Endodermal cell (in vitro differentiated cells): ENCODE measurements around the gene ANO1. TPM values are rescaled to one million over a fixed set of nuclear protein-coding genes. Genes with fewer than 3 reads are reported as not detected.

Experiments used
- DNase-seq: peaks from one replicate; pipeline ENCODE4 v3.0.0-alpha.2; 2017
- H3K27ac ChIP-seq: 2 replicates; pipeline ENCODE4 v1.5.1; 2013; ENCODE audit warnings: mild to moderate bottlenecking, low read depth, low read length, moderate library complexity
- H3K27me3 ChIP-seq: 2 replicates; pipeline ENCODE4 v1.6.1; 2013; ENCODE audit warnings: mild to moderate bottlenecking, low read length, moderate library complexity; ENCODE audit not compliant: insufficient read depth, control insufficient read depth, poor library complexity, severe bottlenecking
- H3K36me3 ChIP-seq: 2 replicates; pipeline ENCODE4 v1.7.0; 2013; ENCODE audit warnings: mild to moderate bottlenecking, low read length, moderate library complexity; ENCODE audit not compliant: control insufficient read depth, insufficient read depth
- H3K4me1 ChIP-seq: one replicate; pipeline ENCODE4 v1.7.0; 2013; ENCODE audit warnings: low read length; ENCODE audit not compliant: control insufficient read depth, insufficient read depth
- H3K4me3 ChIP-seq: 2 replicates; pipeline ENCODE4 v1.5.1; 2013; ENCODE audit warnings: mild to moderate bottlenecking, low read length, moderate library complexity
- H3K9ac ChIP-seq: 2 replicates; pipeline ENCODE4 v1.6.1; 2013; ENCODE audit warnings: mild to moderate bottlenecking, low read length, moderate library complexity; ENCODE audit not compliant: poor library complexity, severe bottlenecking; ENCODE audit errors: extremely low read depth
- H3K9me3 ChIP-seq: 2 replicates; pipeline ENCODE4 v1.6.1; 2013; ENCODE audit warnings: mild to moderate bottlenecking, low read length, moderate library complexity; ENCODE audit not compliant: control insufficient read depth
- H3K27ac Mint-ChIP-seq: 2 replicates; pipeline ENCODE4 v1.8.0; 2020; ENCODE audit warnings: mixed read lengths
- H3K27me3 Mint-ChIP-seq: 2 replicates; pipeline ENCODE4 v1.8.0; 2021; ENCODE audit warnings: mild to moderate bottlenecking, mixed read lengths; ENCODE audit not compliant: insufficient read depth
- H3K36me3 Mint-ChIP-seq: 2 replicates; pipeline ENCODE4 v1.8.0; 2020; ENCODE audit warnings: low read depth, mixed read lengths
- H3K4me1 Mint-ChIP-seq: 2 replicates; pipeline ENCODE4 v1.8.0; 2020; ENCODE audit warnings: mixed read lengths
- H3K4me3 Mint-ChIP-seq: 2 replicates; pipeline ENCODE4 v1.8.0; 2020; ENCODE audit warnings: mild to moderate bottlenecking, moderate library complexity, mixed read lengths
- H3K9me3 Mint-ChIP-seq: 2 replicates; pipeline ENCODE4 v1.8.0; 2020; ENCODE audit warnings: mild to moderate bottlenecking, mixed read lengths
- CTCF ChIP-seq: fragments of 200-600 bp; sonication (generic); conservative IDR thresholded peaks from 2 replicates; pipeline ENCODE4 v1.5.0; 2021; ENCODE audit warnings: antibody characterized with exemption, mild to moderate bottlenecking
- WGBS, 2 experiments: methylation state at CpG; one replicate each; pipeline versions ENCODE4 v1.1.5 to v1.1.7; 2013; ENCODE audit warnings: missing lambda C conversion rate in 2 of 2, mixed read lengths in 1 of 2; ENCODE audit not compliant: insufficient coverage in 1 of 2, insufficient read length in 1 of 2; 5-methylcytosine and 5-hydroxymethylcytosine counted together
- total RNA-seq, 2 donors: library from RNA; stranded (reverse); fragmentation: NEBNext Ultra II Directional in 1 of 2; extraction: Animal tissue kit (Norgen Biotek cat#: 25700) in 1 of 2; gene quantifications; 2 replicates in 1 of 2; 3 replicates in 1 of 2; pipeline ENCODE4 v1.2.1, GENCODE V29; 2021

ANO1 gene
- total RNA-seq, 2 donors from 2014 or later: 3.0 to 7.7 TPM

DNA sequence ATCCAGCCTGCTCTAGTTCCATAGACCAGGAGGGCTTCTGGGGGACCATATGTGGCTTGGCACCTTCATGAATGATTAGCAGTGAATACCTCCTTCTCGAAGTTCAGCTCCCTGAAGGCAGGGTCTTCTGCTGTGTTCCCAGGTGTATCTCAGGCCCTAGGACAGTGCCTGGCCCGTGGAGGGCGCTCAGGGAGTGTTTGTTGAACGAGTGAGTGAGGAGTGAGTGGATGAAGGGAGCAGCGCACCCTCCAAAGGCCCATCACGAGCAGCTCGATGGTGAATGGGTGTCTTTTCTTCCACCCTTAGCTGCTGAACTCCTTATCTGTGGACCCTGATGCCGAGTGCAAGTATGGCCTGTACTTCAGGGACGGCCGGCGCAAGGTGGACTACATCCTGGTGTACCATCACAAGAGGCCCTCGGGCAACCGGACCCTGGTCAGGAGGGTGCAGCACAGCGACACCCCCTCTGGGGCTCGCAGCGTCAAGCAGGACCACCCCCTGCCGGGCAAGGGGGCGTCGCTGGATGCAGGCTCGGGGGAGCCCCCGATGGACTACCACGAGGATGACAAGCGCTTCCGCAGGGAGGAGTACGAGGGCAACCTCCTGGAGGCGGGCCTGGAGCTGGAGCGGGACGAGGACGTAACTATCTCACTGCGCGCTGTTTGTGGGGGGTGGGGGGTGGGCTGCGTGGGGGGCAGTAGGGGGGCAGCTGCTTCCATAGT lies 9.5 kb downstream of the ANO1 start:
- no peak overlapping the region for H3K4me3 Mint-ChIP-seq
- peak; percentile 77 for DNase-seq
- Histone ChIP-seq H3K4me1 (peaks cover 5% of the 10 kb centered on the region), H3K9me3 (no peaks in the 10 kb centered on the region), H3K9ac (no peak overlapping the region), H3K27me3 (no peaks in the 10 kb centered on the region), H3K27ac (no peak overlapping the region), H3K4me3 (no peak overlapping the region), H3K36me3 (no peaks in the 10 kb centered on the region)
- H3K4me1 Mint-ChIP-seq: peaks cover 9% of the 10 kb centered on the region
- no peak overlapping the region for H3K27ac Mint-ChIP-seq
- WGBS, 2 experiments: 85 to 87% methylated on average over 15 to 26 of the region's 32 CpGs
- peak; percentile 54 for TF ChIP-seq CTCF
- H3K27me3 Mint-ChIP-seq: peaks cover 6% of the 10 kb centered on the region
- H3K9me3 Mint-ChIP-seq: no peaks in the 10 kb centered on the region
- H3K36me3 Mint-ChIP-seq: no peaks in the 10 kb centered on the region

DNA sequence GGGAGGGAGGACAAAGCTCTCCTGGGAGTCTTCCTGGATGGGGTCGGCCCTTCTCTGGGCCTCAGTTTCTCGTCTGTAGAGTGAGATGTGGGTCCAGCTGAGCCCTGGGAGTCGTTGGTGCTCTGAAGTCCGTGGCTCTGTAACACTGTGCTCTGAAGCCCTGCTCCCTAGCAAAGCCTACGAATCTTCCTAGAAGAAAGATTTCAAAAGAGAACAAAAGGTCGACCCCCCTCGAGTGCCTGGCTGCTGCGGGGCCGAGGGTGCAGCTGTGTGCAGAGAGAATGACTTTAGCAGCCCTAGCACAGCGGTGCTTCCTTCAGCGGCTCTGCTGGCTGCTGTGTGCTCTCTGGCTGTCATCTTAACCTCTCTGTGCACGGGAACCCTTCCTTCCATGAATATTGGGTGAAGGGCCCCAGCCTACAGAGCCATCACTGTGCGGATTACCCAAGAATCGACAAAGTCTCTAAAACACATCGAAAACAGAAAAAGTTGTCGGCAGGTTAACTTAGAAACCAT lies 10.7 kb downstream of the ANO1 start:
- Mint-ChIP-seq H3K4me1 (peaks cover 7% of the 10 kb centered on the region), H3K36me3 (no peaks in the 10 kb centered on the region)

DNA sequence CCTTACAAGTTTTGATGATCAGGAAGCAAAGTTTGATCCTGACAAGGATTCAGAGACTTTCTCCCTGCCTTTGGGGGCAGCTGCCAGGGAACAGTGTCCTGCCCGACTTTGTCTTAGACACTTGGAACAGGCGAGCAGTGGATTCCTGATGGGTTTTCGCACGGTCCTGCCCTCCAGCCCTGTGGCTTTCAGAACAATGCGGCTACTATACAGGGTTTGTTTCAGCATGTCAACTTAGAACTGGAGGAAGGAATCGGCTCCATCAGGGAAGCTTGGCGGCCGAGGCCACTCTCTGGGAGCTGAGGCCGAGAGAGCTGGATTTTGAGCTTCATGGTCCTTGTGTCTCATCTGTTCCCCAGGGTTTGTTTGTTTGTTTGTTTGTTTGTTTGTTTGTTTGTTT lies 11.5 kb downstream of the ANO1 start:
- no peak overlapping the region for H3K9ac ChIP-seq
- no peak for TF ChIP-seq CTCF
- no peak for DNase-seq
- Mint-ChIP-seq H3K27ac (no peak overlapping the region), H3K36me3 (no peaks in the 10 kb centered on the region), H3K4me3 (no peak overlapping the region), H3K9me3 (no peaks in the 10 kb centered on the region), H3K27me3 (peaks cover 6% of the 10 kb centered on the region), H3K4me1 (peaks cover 7% of the 10 kb centered on the region)
- no peaks in the 10 kb centered on the region for H3K27me3 ChIP-seq
- H3K36me3 ChIP-seq: no peaks in the 10 kb centered on the region
- 81 to 82% methylated on average over 8 to 9 of the region's 9 CpGs for WGBS, 2 experiments
- H3K9me3 ChIP-seq: no peaks in the 10 kb centered on the region
- peaks cover 5% of the 10 kb centered on the region for H3K4me1 ChIP-seq
- H3K4me3 ChIP-seq: no peak overlapping the region
- H3K27ac ChIP-seq: no peak overlapping the region

More for the DNA sequence above, 10.7 kb downstream of the ANO1 start:
- no peaks in the 10 kb centered on the region for H3K27me3 ChIP-seq
- H3K36me3 ChIP-seq: no peaks in the 10 kb centered on the region
- 85 to 91% methylated on average over 8 to 16 of the region's 16 CpGs for WGBS, 2 experiments
- Mint-ChIP-seq H3K27me3 (peaks cover 6% of the 10 kb centered on the region), H3K27ac (no peak overlapping the region), H3K4me3 (no peak overlapping the region), H3K9me3 (no peaks in the 10 kb centered on the region)
- peaks cover 5% of the 10 kb centered on the region for H3K4me1 ChIP-seq
- H3K9ac ChIP-seq: no peak overlapping the region
- H3K4me3 ChIP-seq: no peak overlapping the region
- H3K27ac ChIP-seq: no peak overlapping the region
- no peak for TF ChIP-seq CTCF
- no peaks in the 10 kb centered on the region for H3K9me3 ChIP-seq
- no peak for DNase-seq
